Muscle of back (tissue), 11 donors: ENCODE measurements around the gene CXCL6. TPM values are rescaled to one million over a fixed set of nuclear protein-coding genes. Genes with fewer than 3 reads are reported as not detected.

Source experiments
- DNase-seq, 3 donors: peaks; one replicate each; pipeline versions ENCODE4 v3.0.0 to v3.0.0-alpha.2; 2013
- polyA plus RNA-seq, 10 donors: library from polyadenylated mRNA; unstranded; fragments of 120-200 nt; gene quantifications; one replicate each; pipeline ENCODE4 v1.2.1, GENCODE V29; 2013; ENCODE audit not compliant: insufficient read length in 10 of 10

Gene CXCL6
- polyA plus RNA-seq, 10 donors: 0.08 to 0.34 (median 0.30) TPM; not detected in 5

- no peak for DNase-seq
Observed at GRCh38 chr4:73866246-73866645, 29.8 kb downstream of the CXCL6 start.

GRCh38 chr4:73867783-73868182 lies 31.3 kb downstream of the CXCL6 start:
- no peak for DNase-seq

GRCh38 chr4:73868206-73869129 lies 32.0 kb downstream of the CXCL6 start:
- no peak for DNase-seq

GRCh38 chr4:73869130-73870055 lies 32.9 kb downstream of the CXCL6 start, which contains the start of gene CXCL1:
TSS of gene CXCL1 (plus strand) at chr4:73869393. CDS start at chr4:73869471, 78 bp downstream.
- DNase-seq: peak in 2 of 3 donors; percentile 16 to 55

- DNase-seq: no peak
Observed at GRCh38 chr4:73870260-73870659, 33.8 kb downstream of the CXCL6 start.

- no peak for DNase-seq
Observed at GRCh38 chr4:73870768-73871167, 34.3 kb downstream of the CXCL6 start.

- DNase-seq: no peak
Observed at GRCh38 chr4:73871511-73872310, 35.2 kb downstream of the CXCL6 start.

GRCh38 chr4:73872316-73873108 lies 36.0 kb downstream of the CXCL6 start:
- DNase-seq: peak in 1 of 3 donors; percentile 24

GRCh38 chr4:73874386-73874785 lies 37.9 kb downstream of the CXCL6 start:
- no peak for DNase-seq

- DNase-seq: no peak
Observed at GRCh38 chr4:73875401-73875800, 38.9 kb downstream of the CXCL6 start.

GRCh38 chr4:73883306-73883705 lies 46.8 kb downstream of the CXCL6 start:
- DNase-seq: peak in 1 of 3 donors; percentile 77

- no peak for DNase-seq
Observed at GRCh38 chr4:73885574-73886267, 49.2 kb downstream of the CXCL6 start.

Other genes with a start within 250 kb of the CXCL6 start
- gene RASSF6, start 216.2 kb upstream of the CXCL6 start, polyA plus RNA-seq: under 1 TPM in 8 of 10 donors, not detected in 2; 0.04 to 0.49 (median 0.19) TPM
- 10 to 100 TPM in 1 of 10 donors, 1 to 10 TPM in 9; 2.1 to 11.9 (median 4.3) TPM for gene CXCL8, start 96.1 kb upstream of the CXCL6 start, polyA plus RNA-seq
- gene PF4V1, start 16.6 kb downstream of the CXCL6 start, polyA plus RNA-seq: not detected
- 1 to 10 TPM in 1 of 10 donors, under 1 TPM in 7, not detected in 2; 0.31 to 1.4 (median 0.53) TPM for gene CXCL1, start 32.7 kb downstream of the CXCL6 start, polyA plus RNA-seq
- 1 to 10 TPM in 7 of 10 donors, under 1 TPM in 3; 0.77 to 2.8 (median 1.5) TPM for gene PF4, start 145.3 kb downstream of the CXCL6 start, polyA plus RNA-seq
- gene PPBP, start 151.5 kb downstream of the CXCL6 start, polyA plus RNA-seq: 1 to 10 TPM; 2.4 to 6.3 (median 3.5) TPM
- gene CXCL5, start 162.0 kb downstream of the CXCL6 start, polyA plus RNA-seq: 1 to 10 TPM in 1 of 10 donors, under 1 TPM in 8, not detected in 1; 0.08 to 1.2 (median 0.28) TPM
- under 1 TPM in 6 of 10 donors, not detected in 4; 0.19 to 0.89 (median 0.36) TPM for gene CXCL3, start 202.0 kb downstream of the CXCL6 start, polyA plus RNA-seq